H1 (cell line): ENCODE data around the gene CAPS2. TPM values are rescaled to one million over a fixed set of nuclear protein-coding genes. Genes with fewer than 3 reads are reported as not detected.

Source experiments
- polyA plus RNA-seq, 7 experiments: library from polyadenylated mRNA; depleted of rRNA in 3 of 7; stranded (reverse) in 5 of 7; unstranded in 2 of 7; fragments of >200 nt in 5 of 7; fragments of 200-250 nt in 2 of 7; gene quantifications; 1 replicate in 5 of 7; 2 replicates in 1 of 7; 4 replicates in 1 of 7; pipeline versions ENCODE4 v1.2.1 to v1.2.3, GENCODE V29; 2011 to 2013; ENCODE audit warnings: missing spikeins in 2 of 7, mixed read lengths in 2 of 7
- total RNA-seq: library from RNA; stranded (reverse); fragmentation: NEBNext Ultra II Directional; extraction: Animal tissue kit (Norgen Biotek cat#: 25700); gene quantifications from 2 replicates; pipeline ENCODE4 v1.2.1, GENCODE V29; 2021

Gene CAPS2
- total and polyA plus RNA-seq, 2 of the 8 experiments (the other 6 are each of a cell fraction or from before 2014, with no cell fraction given), result 2.3 to 3.8 TPM

Other genes with a start within 250 kb of the CAPS2 start
- 0.13 TPM in 1 of 2 replicates, not detected in the other for gene KCNC2, start 120.5 kb downstream of the CAPS2 start, total RNA-seq
- gene KCNC2, start 120.5 kb downstream of the CAPS2 start, polyA plus RNA-seq (2011; rRNA removed), result 0.03 and 0.06 TPM in 2 replicates
- gene GLIPR1L1, start 4.3 kb upstream of the CAPS2 start, total RNA-seq, result 1.7 and 2.0 TPM in 2 replicates
- 0.60 and 1.2 TPM in 2 replicates for gene GLIPR1L1, start 4.3 kb upstream of the CAPS2 start, polyA plus RNA-seq (2011; rRNA removed)
- not detected in 2 replicates for gene GLIPR1L2, start 60.8 kb upstream of the CAPS2 start, total RNA-seq
- 0.09 and 0.24 TPM in 2 replicates for gene GLIPR1L2, start 60.8 kb upstream of the CAPS2 start, polyA plus RNA-seq (2011; rRNA removed)
- 1.5 and 1.7 TPM in 2 replicates for gene GLIPR1, start 150.4 kb upstream of the CAPS2 start, total RNA-seq
- 0.09 and 0.23 TPM in 2 replicates for gene GLIPR1, start 150.4 kb upstream of the CAPS2 start, polyA plus RNA-seq (2011; rRNA removed)
- gene KRR1, start 181.3 kb upstream of the CAPS2 start, total RNA-seq, result 73.8 and 80.1 TPM in 2 replicates
- 2.4 and 6.1 TPM in 2 replicates for gene KRR1, start 181.3 kb upstream of the CAPS2 start, polyA plus RNA-seq (2011; rRNA removed)